GM12878 (cell line): ENCODE results near the gene RASA4B.
"Not testable (repeated sequence)": the region's sequence is repeated elsewhere in the genome, so short reads cannot be mapped to it uniquely, and the experiment has no call there.

ENCODE experiments used
- BCL11A ChIP-seq: IDR thresholded peaks from 2 replicates; pipeline ENCODE4 v1.6.1; 2011; ENCODE audit warnings: low read depth, low read length
- BRCA1 ChIP-seq: IDR thresholded peaks from 2 replicates; pipeline ENCODE4 v1.6.1; 2011; ENCODE audit warnings: low read depth, low read length, improper control_type of control experiment
- ETV6 ChIP-seq, 2 experiments: fragments of 450-650 bp in 1 of 2; IDR thresholded peaks in 1 of 2; conservative IDR thresholded peaks in 1 of 2; 2 replicates each; pipeline ENCODE4 v1.6.1; 2014; ENCODE audit warnings: antibody characterized with exemption in 1 of 2, borderline replicate concordance in 1 of 2, low read depth in 1 of 2, mild to moderate bottlenecking in 1 of 2, moderate library complexity in 1 of 2
- EZH2 ChIP-seq: IDR thresholded peaks from 2 replicates; pipeline ENCODE4 v1.6.1; 2012; ENCODE audit warnings: low read depth, mild to moderate bottlenecking, control low read depth, inconsistent platforms, low read length, borderline replicate concordance; ENCODE audit not compliant: control insufficient read depth
- JUNB ChIP-seq: IDR thresholded peaks from 2 replicates; pipeline ENCODE4 v1.6.1; 2016; ENCODE audit warnings: antibody characterized with exemption, mild to moderate bottlenecking
- MEF2A ChIP-seq: IDR thresholded peaks from 2 replicates; pipeline ENCODE4 v1.6.1; 2011; ENCODE audit warnings: low read depth, mild to moderate bottlenecking, low read length, moderate library complexity; ENCODE audit not compliant: insufficient read depth
- NFYB ChIP-seq: IDR thresholded peaks from 2 replicates; pipeline ENCODE4 v1.6.1; 2011; ENCODE audit warnings: low read depth, mild to moderate bottlenecking, low read length, improper control_type of control experiment, moderate library complexity; ENCODE audit not compliant: insufficient read depth
- PAX5 ChIP-seq: IDR thresholded peaks from 2 replicates; pipeline ENCODE4 v1.6.1; 2011; ENCODE audit warnings: low read depth, low read length, borderline replicate concordance
- POLR2A ChIP-seq: IDR thresholded peaks from 2 replicates; pipeline ENCODE4 v1.6.1; 2011; ENCODE audit warnings: low read depth, mild to moderate bottlenecking, low read length
- POLR2AphosphoS5 ChIP-seq: IDR thresholded peaks from 2 replicates; pipeline ENCODE4 v1.6.1; 2011; ENCODE audit warnings: mild to moderate bottlenecking, low read length, inconsistent platforms
- SMAD5 ChIP-seq: IDR thresholded peaks from 2 replicates; pipeline ENCODE4 v1.6.1; 2016; ENCODE audit warnings: antibody characterized with exemption, low read depth
- SPI1 ChIP-seq: IDR thresholded peaks from 2 replicates; pipeline ENCODE4 v1.6.1; 2011; ENCODE audit warnings: low read depth, mild to moderate bottlenecking, low read length, moderate library complexity, borderline replicate concordance; ENCODE audit not compliant: insufficient read depth
- TF ChIP-seq, protein P1 (sequence below), 3 experiments: IDR thresholded peaks in 2 of 3; conservative IDR thresholded peaks in 1 of 3; 2 replicates each; pipeline ENCODE4 v1.5.1; 2011; ENCODE audit warnings: low read depth in 3 of 3, low read length in 3 of 3, mild to moderate bottlenecking in 3 of 3, control low read depth in 2 of 3, moderate library complexity in 2 of 3, inconsistent platforms in 1 of 3, mixed read lengths in 1 of 3; ENCODE audit not compliant: control insufficient read depth in 2 of 3, insufficient read depth in 1 of 3; ENCODE audit errors: extremely low read depth in 1 of 3

DNA sequence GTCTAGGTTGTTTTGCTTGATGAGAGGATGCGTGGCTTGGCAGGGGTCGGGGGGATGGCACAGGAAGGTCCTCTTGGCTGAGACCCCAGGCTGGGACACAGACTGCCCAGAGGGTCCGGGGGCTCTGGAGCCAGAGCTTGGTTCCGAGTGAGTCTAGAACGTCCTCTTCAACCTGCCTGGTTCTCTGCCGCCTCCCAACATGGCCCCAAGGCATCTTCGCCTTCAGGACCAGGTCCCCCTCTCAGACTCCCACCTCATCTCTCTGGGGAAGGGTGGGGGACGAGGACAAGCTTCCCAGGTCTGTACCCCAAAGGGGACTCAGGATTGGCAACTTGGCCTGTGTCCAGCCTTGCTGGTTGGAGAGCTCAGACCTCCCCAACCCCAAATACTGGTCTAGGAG lies 24.5 kb upstream of the RASA4B start:
- not testable (repeated sequence) for TF ChIP-seq BRCA1; EZH2; SPI1; SMAD5; POLR2A; NFYB; POLR2AphosphoS5; PAX5; ETV6 (conservative IDR thresholded peaks at IDR 0.05 in 1 of 2, IDR thresholded peaks at IDR 0.05 in 1 of 2; ENCODE audit: borderline replicate concordance in 1 of 2, low read depth in 1 of 2); JUNB; MEF2A; BCL11A
- TF ChIP-seq, protein P1, sequence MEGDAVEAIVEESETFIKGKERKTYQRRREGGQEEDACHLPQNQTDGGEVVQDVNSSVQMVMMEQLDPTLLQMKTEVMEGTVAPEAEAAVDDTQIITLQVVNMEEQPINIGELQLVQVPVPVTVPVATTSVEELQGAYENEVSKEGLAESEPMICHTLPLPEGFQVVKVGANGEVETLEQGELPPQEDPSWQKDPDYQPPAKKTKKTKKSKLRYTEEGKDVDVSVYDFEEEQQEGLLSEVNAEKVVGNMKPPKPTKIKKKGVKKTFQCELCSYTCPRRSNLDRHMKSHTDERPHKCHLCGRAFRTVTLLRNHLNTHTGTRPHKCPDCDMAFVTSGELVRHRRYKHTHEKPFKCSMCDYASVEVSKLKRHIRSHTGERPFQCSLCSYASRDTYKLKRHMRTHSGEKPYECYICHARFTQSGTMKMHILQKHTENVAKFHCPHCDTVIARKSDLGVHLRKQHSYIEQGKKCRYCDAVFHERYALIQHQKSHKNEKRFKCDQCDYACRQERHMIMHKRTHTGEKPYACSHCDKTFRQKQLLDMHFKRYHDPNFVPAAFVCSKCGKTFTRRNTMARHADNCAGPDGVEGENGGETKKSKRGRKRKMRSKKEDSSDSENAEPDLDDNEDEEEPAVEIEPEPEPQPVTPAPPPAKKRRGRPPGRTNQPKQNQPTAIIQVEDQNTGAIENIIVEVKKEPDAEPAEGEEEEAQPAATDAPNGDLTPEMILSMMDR (IDR thresholded peaks at IDR 0.05 in 2 of 3, conservative IDR thresholded peaks at IDR 0.05 in 1 of 3; ENCODE audit: control insufficient read depth in 2 of 3, extremely low read depth in 1 of 3, insufficient read depth in 1 of 3, low read depth in 3 of 3, low read length in 3 of 3) = not testable (repeated sequence)
